EH (cell line): Measurements from ENCODE around the gene TAS1R2.
"Not testable (repeated sequence)": the region's sequence is repeated elsewhere in the genome, so short reads cannot be mapped to it uniquely, and the experiment has no call there.

ENCODE experiments used
- DNase-seq: peaks from one replicate; pipeline ENCODE4 v3.0.0-alpha.2; 2015; ENCODE audit warnings: low read depth

Gene TAS1R2

GRCh38 chr1:18868801-18869424, 9.5 kb upstream of the TAS1R2 start:
- DNase-seq, result no peak

- no peak for DNase-seq
Measured at GRCh38 chr1:18868354-18868753, 8.9 kb upstream of the TAS1R2 start.

GRCh38 chr1:18866846-18867245, 7.4 kb upstream of the TAS1R2 start:
- no peak for DNase-seq

GRCh38 chr1:18866314-18866713, 6.9 kb upstream of the TAS1R2 start:
- no peak for DNase-seq

GRCh38 chr1:18865176-18865575, 5.7 kb upstream of the TAS1R2 start:
- DNase-seq, result no peak

GRCh38 chr1:18861590-18861989, 2.1 kb upstream of the TAS1R2 start:
- no peak for DNase-seq

- DNase-seq, result no peak
Measured at GRCh38 chr1:18861082-18861481, 1.6 kb upstream of the TAS1R2 start.

GRCh38 chr1:18858070-18858688, 1.3 kb downstream of the TAS1R2 start:
- DNase-seq, result no peak

- no peak for DNase-seq
Measured at GRCh38 chr1:18856435-18856834, 3.0 kb downstream of the TAS1R2 start.

GRCh38 chr1:18855573-18855972, 3.9 kb downstream of the TAS1R2 start:
- DNase-seq, result peak; percentile 18

GRCh38 chr1:18854331-18855025, 5.0 kb downstream of the TAS1R2 start:
- DNase-seq, result no peak

- no peak for DNase-seq
Measured at GRCh38 chr1:18852501-18852900, 7.0 kb downstream of the TAS1R2 start.

GRCh38 chr1:18849261-18849711, 10.2 kb downstream of the TAS1R2 start:
- DNase-seq, result peak; percentile 6

- not testable (repeated sequence) for DNase-seq
Measured at GRCh38 chr1:18847723-18848122, 11.7 kb downstream of the TAS1R2 start.

GRCh38 chr1:18840145-18840544, 19.3 kb downstream of the TAS1R2 start:
- DNase-seq, result no peak

GRCh38 chr1:18836654-18837053, 22.8 kb downstream of the TAS1R2 start:
- DNase-seq, result no peak

GRCh38 chr1:18832319-18832718, 27.1 kb downstream of the TAS1R2 start:
- DNase-seq, result not testable (repeated sequence)

GRCh38 chr1:18831656-18832055, 27.8 kb downstream of the TAS1R2 start:
- no peak for DNase-seq

- DNase-seq, result no peak
Measured at GRCh38 chr1:18830596-18830995, 28.9 kb downstream of the TAS1R2 start.

- no peak for DNase-seq
Measured at GRCh38 chr1:18829671-18830070, 29.8 kb downstream of the TAS1R2 start.

GRCh38 chr1:18828224-18828623, 31.2 kb downstream of the TAS1R2 start:
- DNase-seq, result no peak

GRCh38 chr1:18823438-18823837, 36.0 kb downstream of the TAS1R2 start:
- DNase-seq, result no peak
